Neural cell (in vitro differentiated cells): ENCODE measurements around the gene RPL19. TPM values are rescaled to one million over a fixed set of nuclear protein-coding genes. Genes with fewer than 3 reads are reported as not detected.

Experiments
- polyA plus RNA-seq: library from polyadenylated mRNA; depleted of rRNA; stranded (reverse); fragments of >200 nt; gene quantifications from 2 replicates; pipeline ENCODE4 v1.2.3, GENCODE V29; 2014

The RPL19 gene
- polyA plus RNA-seq, 1 donor from 2014 or later, result 1,623 TPM

Other genes with a start within 250 kb of the RPL19 start
- gene FBXO47, start 232.9 kb upstream of the RPL19 start, polyA plus RNA-seq, result not detected in 2 replicates
- gene PLXDC1, start 48.6 kb upstream of the RPL19 start, polyA plus RNA-seq, result 10.0 and 13.5 TPM in 2 replicates
- not detected in 2 replicates for gene ARL5C, start 34.1 kb upstream of the RPL19 start, polyA plus RNA-seq
- 18.9 and 29.1 TPM in 2 replicates for gene CACNB1, start 2.6 kb upstream of the RPL19 start, polyA plus RNA-seq
- gene STAC2, start 25.7 kb downstream of the RPL19 start, polyA plus RNA-seq, result not detected in 2 replicates
- gene FBXL20, start 201.3 kb downstream of the RPL19 start, polyA plus RNA-seq, result 12.0 and 15.5 TPM in 2 replicates